PC-9 (cell line): Measurements from ENCODE around the gene CELF1.

Experiments
- CTCF ChIP-seq: fragments of 200-600 bp; sonication (generic); conservative IDR thresholded peaks from 2 replicates; pipeline ENCODE4 v1.6.1; 2017; ENCODE audit warnings: mixed run types, antibody characterized with exemption, mild to moderate bottlenecking, moderate library complexity
- EZH2 ChIP-seq: fragments of 200-600 bp; sonication (generic); IDR thresholded peaks from 2 replicates; pipeline ENCODE4 v1.8.0; 2017; ENCODE audit warnings: antibody characterized with exemption, low read depth

GRCh38 chr11:47595029-47595428 lies 42.1 kb upstream of the CELF1 start:
- TF ChIP-seq CTCF (no peak), EZH2 (no peak)
